Measurements from ENCODE around the gene UTF1. TPM values are rescaled to one million over a fixed set of nuclear protein-coding genes. Genes with fewer than 3 reads are reported as not detected.

Gene UTF1
- polyA plus RNA-seq, 3 donors: 0.14 to 0.48 (median 0.24) TPM

- Histone ChIP-seq H3K4me3 (replicated peaks in 1 of 3; ENCODE audit: low read depth in 2 of 3, low read length in 3 of 3) (no peak overlapping the region), H2AFZ (ENCODE audit: insufficient read depth, low read depth, low read length, poor library complexity, severe bottlenecking) (no peak overlapping the region), H3K79me2 (ENCODE audit: insufficient read depth, low read length) (peaks cover 22% of the 10 kb centered on the region), H3K27me3 (ENCODE audit: control insufficient read depth in 2 of 2, insufficient read depth in 2 of 2, low read length in 2 of 2) (no peaks in the 10 kb centered on the region), H3K4me2 (replicated peaks; ENCODE audit: extremely low read depth, low read length, poor library complexity, severe bottlenecking) (no peak overlapping the region), H3K27ac (ENCODE audit: low read depth in 1 of 2, low read length in 2 of 2) (no peak overlapping the region), H3K4me1 (ENCODE audit: control insufficient read depth in 1 of 2, insufficient read depth in 2 of 2, low read length in 2 of 2) (peaks cover 20 to 29% of the 10 kb centered on the region in 2 donors), H3K9me3 (replicated peaks in 1 of 2; ENCODE audit: control insufficient read depth in 1 of 2, insufficient read depth in 1 of 2, low read length in 2 of 2) (no peaks in the 10 kb centered on the region), H4K20me1 (ENCODE audit: insufficient read depth, low read length) (peaks cover 83% of the 10 kb centered on the region), H3K9ac (ENCODE audit: insufficient read depth, low read length, poor library complexity, severe bottlenecking) (no peak overlapping the region), H3K36me3 (replicated peaks in 1 of 2; ENCODE audit: control insufficient read depth in 1 of 2, insufficient read depth in 2 of 2, low read length in 2 of 2) (peaks cover 74 to 80% of the 10 kb centered on the region in 2 donors)
- intact Hi-C loops (cut with micrococcal nuclease): no loop called here
- peaks cover 0 to 13% (median 0%) of the 10 kb centered on the region in 3 donors for H3K27me3 Mint-ChIP-seq (ENCODE audit: low read depth in 3 of 3)
- WGBS (ENCODE audit: insufficient coverage): over 99% methylated on average over 19 of the region's 19 CpGs
- H3K27ac Mint-ChIP-seq: no peak overlapping the region
- H3K36me3 Mint-ChIP-seq: peaks cover 40 to 67% of the 10 kb centered on the region in 2 donors
- peaks cover 0 to under 1% (median 0%) of the 10 kb centered on the region in 7 donors for H3K9me3 Mint-ChIP-seq
- TF ChIP-seq CTCF (IDR thresholded peaks at IDR 0.05): no peak
- H3K4me1 Mint-ChIP-seq: peaks cover 16% of the 10 kb centered on the region
- DNase-seq: no peak
- H3K4me3 Mint-ChIP-seq: no peak overlapping the region
These were observed 40.8 kb downstream of the UTF1 start for GRCh38 chr10:133270773-133271297.

- Histone ChIP-seq H3K4me3 (replicated peaks in 1 of 3; ENCODE audit: low read depth in 2 of 3, low read length in 3 of 3) (no peak overlapping the region), H3K9ac (ENCODE audit: insufficient read depth, low read length, poor library complexity, severe bottlenecking) (no peak overlapping the region), H3K79me2 (ENCODE audit: insufficient read depth, low read length) (peaks cover 30% of the 10 kb centered on the region), H3K27me3 (ENCODE audit: control insufficient read depth in 2 of 2, insufficient read depth in 2 of 2, low read length in 2 of 2) (no peaks in the 10 kb centered on the region), H3K4me1 (ENCODE audit: control insufficient read depth in 1 of 2, insufficient read depth in 2 of 2, low read length in 2 of 2) (peaks cover 27 to 33% of the 10 kb centered on the region in 2 donors), H3K27ac (ENCODE audit: low read depth in 1 of 2, low read length in 2 of 2) (no peak overlapping the region), H2AFZ (ENCODE audit: insufficient read depth, low read depth, low read length, poor library complexity, severe bottlenecking) (no peak overlapping the region), H4K20me1 (ENCODE audit: insufficient read depth, low read length) (peaks cover 85% of the 10 kb centered on the region), H3K4me2 (replicated peaks; ENCODE audit: extremely low read depth, low read length, poor library complexity, severe bottlenecking) (no peak overlapping the region), H3K36me3 (replicated peaks in 1 of 2; ENCODE audit: control insufficient read depth in 1 of 2, insufficient read depth in 2 of 2, low read length in 2 of 2) (peaks cover 69 to 72% of the 10 kb centered on the region in 2 donors), H3K9me3 (replicated peaks in 1 of 2; ENCODE audit: control insufficient read depth in 1 of 2, insufficient read depth in 1 of 2, low read length in 2 of 2) (no peaks in the 10 kb centered on the region)
- intact Hi-C loops (cut with micrococcal nuclease): no loop called here
- Mint-ChIP-seq H3K9me3 (peaks cover 0 to 2% (median 0%) of the 10 kb centered on the region in 7 donors), H3K36me3 (peaks cover 37 to 60% of the 10 kb centered on the region in 2 donors), H3K27ac (peak overlapping the region in 4 of 7 donors; percentile 43 to 64 (median 54)), H3K4me3 (no peak overlapping the region), H3K27me3 (ENCODE audit: low read depth in 3 of 3) (peaks cover 0 to 18% (median 2%) of the 10 kb centered on the region in 3 donors), H3K4me1 (peaks cover 18% of the 10 kb centered on the region)
- TF ChIP-seq CTCF (IDR thresholded peaks at IDR 0.05): no peak
- 86% methylated on average over 34 of the region's 35 CpGs for WGBS (ENCODE audit: insufficient coverage)
- DNase-seq: no peak
These were observed 41.7 kb downstream of the UTF1 start for GRCh38 chr10:133271521-133272300.

All from CD14-positive monocyte (primary cell).